Measurements from ENCODE around the gene CFTR.

CFTR gene

GRCh38 chr7:117582219-117582704, 102.4 kb downstream of the CFTR start:
- DNase-seq (ENCODE audit: low read depth in 1 of 2, low spot score in 1 of 2), result no peak

GRCh38 chr7:117587931-117588330, 108.1 kb downstream of the CFTR start:
- DNase-seq (ENCODE audit: low read depth in 1 of 2, low spot score in 1 of 2), result no peak

GRCh38 chr7:117588352-117588794, 108.5 kb downstream of the CFTR start:
- DNase-seq (ENCODE audit: low read depth in 1 of 2, low spot score in 1 of 2), result no peak

GRCh38 chr7:117590191-117590590, 110.4 kb downstream of the CFTR start:
- DNase-seq (ENCODE audit: low read depth in 1 of 2, low spot score in 1 of 2), result no peak

GRCh38 chr7:117592011-117592635, 112.3 kb downstream of the CFTR start:
- no peak for DNase-seq (ENCODE audit: low read depth in 1 of 2, low spot score in 1 of 2)

GRCh38 chr7:117596134-117596533, 116.3 kb downstream of the CFTR start:
- DNase-seq (ENCODE audit: low read depth in 1 of 2, low spot score in 1 of 2), result no peak

- DNase-seq (ENCODE audit: low read depth in 1 of 2, low spot score in 1 of 2), result no peak
These were observed 117.9 kb downstream of the CFTR start for GRCh38 chr7:117597755-117598154.

- DNase-seq (ENCODE audit: low read depth in 1 of 2, low spot score in 1 of 2), result no peak
These were observed 121.1 kb downstream of the CFTR start for GRCh38 chr7:117600911-117601310.

GRCh38 chr7:117603627-117604026, 123.8 kb downstream of the CFTR start:
- DNase-seq (ENCODE audit: low read depth in 1 of 2, low spot score in 1 of 2), result no peak

GRCh38 chr7:117605712-117606111, 125.9 kb downstream of the CFTR start:
- DNase-seq (ENCODE audit: low read depth in 1 of 2, low spot score in 1 of 2), result no peak

- DNase-seq (ENCODE audit: low read depth in 1 of 2, low spot score in 1 of 2), result no peak
These were observed 126.3 kb downstream of the CFTR start for GRCh38 chr7:117606132-117606531.

GRCh38 chr7:117610396-117610795, 130.6 kb downstream of the CFTR start:
- DNase-seq (ENCODE audit: low read depth in 1 of 2, low spot score in 1 of 2), result no peak

- DNase-seq (ENCODE audit: low read depth in 1 of 2, low spot score in 1 of 2), result no peak
These were observed 132.8 kb downstream of the CFTR start for GRCh38 chr7:117612637-117613036.

GRCh38 chr7:117616694-117617093, 136.9 kb downstream of the CFTR start:
- DNase-seq (ENCODE audit: low read depth in 1 of 2, low spot score in 1 of 2), result no peak

- no peak for DNase-seq (ENCODE audit: low read depth in 1 of 2, low spot score in 1 of 2)
These were observed 139.9 kb downstream of the CFTR start for GRCh38 chr7:117619681-117620080.

GRCh38 chr7:117621075-117621618, 141.3 kb downstream of the CFTR start:
- DNase-seq (ENCODE audit: low read depth in 1 of 2, low spot score in 1 of 2), result no peak

- no peak for DNase-seq (ENCODE audit: low read depth in 1 of 2, low spot score in 1 of 2)
These were observed 143.8 kb downstream of the CFTR start for GRCh38 chr7:117623606-117624005.

GRCh38 chr7:117630501-117630900, 150.7 kb downstream of the CFTR start:
- no peak for DNase-seq (ENCODE audit: low read depth in 1 of 2, low spot score in 1 of 2)

GRCh38 chr7:117630907-117631564, 151.2 kb downstream of the CFTR start:
- no peak for DNase-seq (ENCODE audit: low read depth in 1 of 2, low spot score in 1 of 2)

- no peak for DNase-seq (ENCODE audit: low read depth in 1 of 2, low spot score in 1 of 2)
These were observed 151.8 kb downstream of the CFTR start for GRCh38 chr7:117631652-117632051.

GRCh38 chr7:117637937-117638336, 158.1 kb downstream of the CFTR start:
- no peak for DNase-seq (ENCODE audit: low read depth in 1 of 2, low spot score in 1 of 2)

- no peak for DNase-seq (ENCODE audit: low read depth in 1 of 2, low spot score in 1 of 2)
These were observed 160.1 kb downstream of the CFTR start for GRCh38 chr7:117639966-117640365.
